Activated CD8-positive, alpha-beta T cell treated with anti-CD3 and anti-CD28 coated beads for 36 hours (primary cell): ENCODE results near the gene NXPE2. TPM values are rescaled to one million over a fixed set of nuclear protein-coding genes. Genes with fewer than 3 reads are reported as not detected.

Source experiments
- ATAC-seq: fragments of 200-7000 bp; cut with Tn5 transposase; one replicate; pipeline ENCODE4 v1.10.0; 2021; ENCODE audit warnings: mild to moderate bottlenecking, moderate library complexity
- CTCF ChIA-PET: fragments of 350-600 bp; sonication (Branson Sonifier 250); formaldehyde crosslinking; loops from one replicate; lab custom pipeline; 2021; ENCODE audit warnings: antibody characterized with exemption; lab: Charles Lee
- POLR2A ChIA-PET: fragments of 350-600 bp; sonication (Branson Sonifier 250); formaldehyde crosslinking; loops from one replicate; lab custom pipeline; 2021; ENCODE audit warnings: antibody characterized with exemption; lab: Charles Lee
- DNase-seq: peaks from one replicate; pipeline ENCODE4 v3.0.0-alpha.2; 2020
- H3K27ac Mint-ChIP-seq: one replicate; pipeline ENCODE4 v1.8.0; 2021; ENCODE audit warnings: mild to moderate bottlenecking, mixed read lengths
- H3K27me3 Mint-ChIP-seq: one replicate; pipeline ENCODE4 v1.8.0; 2021; ENCODE audit warnings: mixed read lengths
- H3K36me3 Mint-ChIP-seq: one replicate; pipeline ENCODE4 v1.8.0; 2021; ENCODE audit warnings: low read depth, mixed read lengths
- H3K4me1 Mint-ChIP-seq: one replicate; pipeline ENCODE4 v1.8.0; 2021; ENCODE audit warnings: low read depth, mixed read lengths
- H3K4me3 Mint-ChIP-seq: one replicate; pipeline ENCODE4 v1.8.0; 2021; ENCODE audit warnings: mild to moderate bottlenecking, moderate library complexity, mixed read lengths
- H3K9me3 Mint-ChIP-seq: one replicate; pipeline ENCODE4 v1.8.0; 2021; ENCODE audit warnings: mixed read lengths
- CTCF ChIP-seq: fragments of 200-600 bp; IDR thresholded peaks from one replicate; pipeline ENCODE4 v1.8.0; 2022; ENCODE audit warnings: antibody characterized with exemption, mild to moderate bottlenecking
- intact Hi-C: fragments of 100-400 bp; cut with micrococcal nuclease; formaldehyde crosslinking; loops from one replicate; pipeline ENCODE4 v1.10.0; 2022
- total RNA-seq, 2 experiments: library from RNA; stranded (reverse); gene quantifications; one replicate each; pipeline ENCODE4 v1.2.3, GENCODE V29; 2021

The NXPE2 gene
- total RNA-seq, 2 experiments from 2014 or later: not detected

- H3K4me3 Mint-ChIP-seq: no peak overlapping the region
- CTCF ChIA-PET: no interaction called here
- intact Hi-C loops: no loop called here
- POLR2A ChIA-PET: no interaction called here
- H3K9me3 Mint-ChIP-seq: peaks cover 10% of the 10 kb centered on the region
- DNase-seq (no peak), ATAC-seq (no peak)
- no peak for TF ChIP-seq CTCF
- peaks cover 1% of the 10 kb centered on the region for H3K27me3 Mint-ChIP-seq
- no peaks in the 10 kb centered on the region for H3K4me1 Mint-ChIP-seq
- H3K27ac Mint-ChIP-seq: no peak overlapping the region
- no peaks in the 10 kb centered on the region for H3K36me3 Mint-ChIP-seq
These were observed 31.6 kb downstream of the NXPE2 start for GRCh38 chr11:114709960-114710359.

- intact Hi-C loops: no loop called here
- POLR2A ChIA-PET: no interaction called here
- no peak overlapping the region for H3K4me3 Mint-ChIP-seq
These were observed 35.4 kb downstream of the NXPE2 start for GRCh38 chr11:114713756-114714155.

GRCh38 chr11:114719562-114719961 is 41.2 kb downstream of the NXPE2 start:
- no peak overlapping the region for H3K27ac Mint-ChIP-seq
- H3K4me3 Mint-ChIP-seq: no peak overlapping the region

More at GRCh38 chr11:114713756-114714155, 35.4 kb downstream of the NXPE2 start:
- Mint-ChIP-seq H3K36me3 (no peaks in the 10 kb centered on the region), H3K9me3 (peaks cover 10% of the 10 kb centered on the region), H3K27ac (no peak overlapping the region), H3K27me3 (no peaks in the 10 kb centered on the region), H3K4me1 (no peaks in the 10 kb centered on the region)
- CTCF ChIA-PET: no interaction called here
- DNase-seq (no peak), ATAC-seq (no peak)
- TF ChIP-seq CTCF: no peak

GRCh38 chr11:114724916-114725524 is 46.7 kb downstream of the NXPE2 start:
- peaks cover 5% of the 10 kb centered on the region for H3K9me3 Mint-ChIP-seq
- ATAC-seq: no peak
- no peak overlapping the region for H3K27ac Mint-ChIP-seq
- no peak for DNase-seq
- ChIA-PET POLR2A (no interaction called here), CTCF (no interaction called here)
- intact Hi-C loops: no loop called here
- no peak overlapping the region for H3K4me3 Mint-ChIP-seq
- H3K4me1 Mint-ChIP-seq: no peaks in the 10 kb centered on the region
- peaks cover 5% of the 10 kb centered on the region for H3K27me3 Mint-ChIP-seq
- H3K36me3 Mint-ChIP-seq: no peaks in the 10 kb centered on the region
- TF ChIP-seq CTCF: no peak

More at GRCh38 chr11:114719562-114719961, 41.2 kb downstream of the NXPE2 start:
- no peak for DNase-seq
- POLR2A ChIA-PET: no interaction called here
- CTCF ChIA-PET: no interaction called here
- Mint-ChIP-seq H3K9me3 (no peaks in the 10 kb centered on the region), H3K4me1 (no peaks in the 10 kb centered on the region), H3K27me3 (peaks cover 3% of the 10 kb centered on the region), H3K36me3 (no peaks in the 10 kb centered on the region)
- intact Hi-C loops: no loop called here
- TF ChIP-seq CTCF: no peak
- ATAC-seq: no peak

- ATAC-seq (no peak), DNase-seq (no peak)
- Mint-ChIP-seq H3K4me1 (no peaks in the 10 kb centered on the region), H3K4me3 (no peak overlapping the region), H3K36me3 (no peaks in the 10 kb centered on the region), H3K27ac (no peak overlapping the region), H3K27me3 (peaks cover 5% of the 10 kb centered on the region), H3K9me3 (peaks cover 5% of the 10 kb centered on the region)
- ChIA-PET CTCF (no interaction called here), POLR2A (no interaction called here)
- intact Hi-C loops: no loop called here
- TF ChIP-seq CTCF: no peak
These were observed 47.3 kb downstream of the NXPE2 start for GRCh38 chr11:114725623-114726022.
